Measurements from ENCODE around the gene NXNL1. TPM values are rescaled to one million over a fixed set of nuclear protein-coding genes. Genes with fewer than 3 reads are reported as not detected.
A peak's percentile ranks its signal among the peaks of the same experiment; 100 is the strongest.
"Not testable (repeated sequence)": the region's sequence is repeated elsewhere in the genome, so short reads cannot be mapped to it uniquely, and the experiment has no call there.

The NXNL1 gene
- total RNA-seq, 1 donor: not detected

DNA sequence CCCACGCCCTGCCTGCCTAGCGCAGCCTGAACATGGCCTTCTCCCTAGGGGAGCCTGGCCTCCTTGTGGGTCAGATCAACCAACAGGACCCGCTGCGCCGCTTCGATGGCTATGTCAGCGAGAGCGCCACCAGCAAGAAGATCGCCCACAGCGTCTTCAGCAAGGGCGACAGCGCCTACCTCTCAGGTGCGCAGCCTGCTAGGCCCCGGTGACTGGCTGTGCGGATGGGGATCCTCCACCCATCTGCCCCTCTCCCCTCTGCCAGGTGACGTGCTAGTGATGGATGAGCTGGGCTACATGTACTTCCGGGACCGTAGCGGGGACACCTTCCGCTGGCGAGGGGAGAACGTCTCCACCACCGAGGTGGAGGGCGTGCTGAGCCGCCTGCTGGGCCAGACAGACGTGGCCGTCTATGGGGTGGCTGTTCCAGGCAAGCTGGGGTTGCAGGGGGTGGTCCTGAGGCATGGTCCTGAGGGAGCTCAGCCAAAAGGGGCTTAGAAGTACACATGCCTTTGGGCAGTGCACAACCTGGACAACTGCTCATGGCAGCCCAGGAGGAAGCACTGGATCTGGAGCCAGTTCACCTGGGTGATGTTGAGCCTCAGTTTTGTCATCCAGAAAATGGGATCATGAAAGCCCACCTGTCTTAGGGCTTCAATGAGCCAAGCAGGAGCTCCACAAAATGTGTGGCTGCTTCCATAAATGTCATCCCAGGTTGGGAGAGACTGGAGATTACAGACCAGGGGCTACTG lies 39.9 kb upstream of the NXNL1 start:
- TF ChIP-seq, protein P1, sequence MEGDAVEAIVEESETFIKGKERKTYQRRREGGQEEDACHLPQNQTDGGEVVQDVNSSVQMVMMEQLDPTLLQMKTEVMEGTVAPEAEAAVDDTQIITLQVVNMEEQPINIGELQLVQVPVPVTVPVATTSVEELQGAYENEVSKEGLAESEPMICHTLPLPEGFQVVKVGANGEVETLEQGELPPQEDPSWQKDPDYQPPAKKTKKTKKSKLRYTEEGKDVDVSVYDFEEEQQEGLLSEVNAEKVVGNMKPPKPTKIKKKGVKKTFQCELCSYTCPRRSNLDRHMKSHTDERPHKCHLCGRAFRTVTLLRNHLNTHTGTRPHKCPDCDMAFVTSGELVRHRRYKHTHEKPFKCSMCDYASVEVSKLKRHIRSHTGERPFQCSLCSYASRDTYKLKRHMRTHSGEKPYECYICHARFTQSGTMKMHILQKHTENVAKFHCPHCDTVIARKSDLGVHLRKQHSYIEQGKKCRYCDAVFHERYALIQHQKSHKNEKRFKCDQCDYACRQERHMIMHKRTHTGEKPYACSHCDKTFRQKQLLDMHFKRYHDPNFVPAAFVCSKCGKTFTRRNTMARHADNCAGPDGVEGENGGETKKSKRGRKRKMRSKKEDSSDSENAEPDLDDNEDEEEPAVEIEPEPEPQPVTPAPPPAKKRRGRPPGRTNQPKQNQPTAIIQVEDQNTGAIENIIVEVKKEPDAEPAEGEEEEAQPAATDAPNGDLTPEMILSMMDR (IDR thresholded peaks at IDR 0.05; ENCODE audit: insufficient read depth, low read length): no peak

DNA sequence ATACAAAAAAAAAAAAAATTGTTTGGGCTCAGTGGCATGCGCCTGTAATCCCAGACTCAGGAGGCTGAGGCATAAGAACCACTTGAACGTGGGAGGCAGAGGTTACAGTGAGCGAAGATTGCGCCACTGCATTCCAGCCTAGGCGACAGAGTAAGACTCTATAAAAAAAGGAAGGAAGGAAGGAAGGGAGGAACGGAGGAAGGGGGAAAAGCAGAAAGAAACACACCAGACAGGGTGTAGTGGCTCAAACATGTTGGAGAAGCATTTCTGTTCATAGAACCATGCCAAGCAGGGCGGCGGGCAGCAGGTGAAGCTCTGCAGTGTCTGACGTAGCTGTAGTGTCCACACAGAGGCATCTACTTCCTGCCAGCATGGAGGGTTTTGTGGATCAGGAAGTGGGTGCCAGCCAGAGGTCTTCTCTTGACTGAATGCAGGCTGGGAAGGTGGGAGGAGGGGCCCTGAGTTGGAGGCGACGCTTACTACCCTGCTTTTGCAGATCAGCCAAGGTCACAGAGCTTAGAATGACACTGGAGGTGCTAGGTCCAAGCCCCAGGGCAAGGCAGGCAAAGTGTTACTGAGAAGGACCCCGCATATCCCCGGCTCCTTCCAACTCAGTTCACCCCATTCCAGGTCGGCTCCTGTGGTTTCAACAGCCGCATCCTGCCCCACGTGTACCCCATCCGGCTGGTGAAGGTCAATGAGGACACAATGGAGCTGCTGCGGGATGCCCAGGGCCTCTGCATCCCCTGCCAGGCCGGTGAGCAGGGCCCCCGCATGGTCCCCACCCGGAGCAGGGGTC lies 39.1 kb upstream of the NXNL1 start:
- DNase-seq (ENCODE audit: low read depth): peak; percentile 38
- TF ChIP-seq, protein P1 (IDR thresholded peaks at IDR 0.05; ENCODE audit: insufficient read depth, low read length): no peak
- H3K4me3 ChIP-seq (ENCODE audit: low read depth, low read length): no peak overlapping the region

More for the DNA sequence above, 39.9 kb upstream of the NXNL1 start:
- no peak overlapping the region for H3K4me3 ChIP-seq (ENCODE audit: low read depth, low read length)
- no peak for DNase-seq (ENCODE audit: low read depth)

GRCh38 chr19:17499025-17499424 lies 38.3 kb upstream of the NXNL1 start:
- not testable (repeated sequence) for H3K4me3 ChIP-seq (ENCODE audit: low read depth, low read length); DNase-seq (ENCODE audit: low read depth)

GRCh38 chr19:17497149-17497798 lies 36.5 kb upstream of the NXNL1 start:
- TF ChIP-seq, protein P1 (IDR thresholded peaks at IDR 0.05; ENCODE audit: insufficient read depth, low read length): no peak
- H3K4me3 ChIP-seq (ENCODE audit: low read depth, low read length): no peak overlapping the region
- DNase-seq (ENCODE audit: low read depth): no peak

DNA sequence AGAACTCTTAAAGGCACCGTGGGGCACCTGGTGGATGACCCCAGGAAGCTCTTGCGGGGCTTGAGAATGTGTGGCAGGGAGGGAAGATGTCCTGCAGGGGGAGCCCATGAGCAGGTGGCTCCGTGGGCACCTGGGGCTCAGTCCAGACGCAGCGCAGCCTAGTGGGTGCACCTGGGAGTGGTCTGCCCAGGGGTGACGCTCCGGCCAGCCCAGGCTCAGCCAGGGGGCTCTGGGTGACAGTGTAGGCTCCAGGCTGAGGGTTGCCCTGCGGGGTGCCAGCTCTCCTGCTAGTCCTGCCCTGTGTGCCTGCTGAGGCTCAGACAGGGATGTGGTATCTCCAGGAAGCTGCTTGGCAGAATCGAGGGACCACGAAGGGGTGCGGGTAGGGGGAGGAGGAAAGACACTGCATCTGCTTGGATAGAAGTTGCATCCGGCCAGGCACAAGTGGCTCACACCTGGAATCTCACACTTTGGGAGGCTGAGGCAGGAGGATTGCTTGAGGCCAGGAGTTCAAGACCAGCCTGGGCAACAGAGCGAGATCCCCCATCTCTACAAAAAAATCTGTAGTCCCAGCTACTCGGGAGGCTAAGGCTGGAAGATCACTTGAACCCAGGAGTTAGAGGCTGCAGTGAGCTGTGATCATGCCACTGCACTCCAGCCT lies 35.7 kb upstream of the NXNL1 start:
- TF ChIP-seq, protein P1 (IDR thresholded peaks at IDR 0.05; ENCODE audit: insufficient read depth, low read length): peak; percentile 82
- no peak overlapping the region for H3K4me3 ChIP-seq (ENCODE audit: low read depth, low read length)
- DNase-seq (ENCODE audit: low read depth): peak; percentile 59

DNA sequence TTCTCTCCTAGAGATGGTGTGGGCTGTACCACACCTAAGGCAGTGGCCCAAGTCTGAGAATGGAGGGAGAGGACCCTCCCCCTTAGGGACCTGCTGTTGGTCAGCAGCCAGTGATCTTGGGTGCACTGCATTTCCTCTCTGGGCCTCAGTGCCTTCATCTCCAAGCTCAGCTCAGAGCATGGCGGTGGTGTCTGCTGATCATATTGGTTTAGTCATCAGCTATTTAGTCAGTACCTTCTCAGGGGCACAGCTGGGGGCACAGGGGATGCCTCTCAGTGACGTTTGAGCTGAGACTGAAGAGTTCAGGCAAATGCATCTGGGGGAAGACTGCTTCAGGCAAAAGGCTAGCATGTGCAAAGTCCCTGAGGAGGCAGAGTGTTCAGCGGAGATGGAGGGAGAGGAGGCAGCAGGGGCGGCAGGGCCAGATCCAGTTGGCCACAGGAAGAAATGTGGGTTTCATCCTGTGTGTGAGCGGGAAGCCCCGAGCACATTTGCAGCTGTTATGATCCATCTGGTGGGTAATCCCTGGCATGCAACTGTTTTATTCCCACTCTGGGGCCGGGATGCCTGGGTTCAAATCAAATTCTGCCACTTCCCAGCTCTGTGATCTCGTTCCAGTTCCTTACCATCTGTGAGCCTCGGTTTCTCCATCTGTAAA lies 35.0 kb upstream of the NXNL1 start:
- TF ChIP-seq, protein P1 (IDR thresholded peaks at IDR 0.05; ENCODE audit: insufficient read depth, low read length): no peak
- no peak overlapping the region for H3K4me3 ChIP-seq (ENCODE audit: low read depth, low read length)
- DNase-seq (ENCODE audit: low read depth): no peak
